Measurements from ENCODE around the gene CACNA1H.

The CACNA1H gene

DNA sequence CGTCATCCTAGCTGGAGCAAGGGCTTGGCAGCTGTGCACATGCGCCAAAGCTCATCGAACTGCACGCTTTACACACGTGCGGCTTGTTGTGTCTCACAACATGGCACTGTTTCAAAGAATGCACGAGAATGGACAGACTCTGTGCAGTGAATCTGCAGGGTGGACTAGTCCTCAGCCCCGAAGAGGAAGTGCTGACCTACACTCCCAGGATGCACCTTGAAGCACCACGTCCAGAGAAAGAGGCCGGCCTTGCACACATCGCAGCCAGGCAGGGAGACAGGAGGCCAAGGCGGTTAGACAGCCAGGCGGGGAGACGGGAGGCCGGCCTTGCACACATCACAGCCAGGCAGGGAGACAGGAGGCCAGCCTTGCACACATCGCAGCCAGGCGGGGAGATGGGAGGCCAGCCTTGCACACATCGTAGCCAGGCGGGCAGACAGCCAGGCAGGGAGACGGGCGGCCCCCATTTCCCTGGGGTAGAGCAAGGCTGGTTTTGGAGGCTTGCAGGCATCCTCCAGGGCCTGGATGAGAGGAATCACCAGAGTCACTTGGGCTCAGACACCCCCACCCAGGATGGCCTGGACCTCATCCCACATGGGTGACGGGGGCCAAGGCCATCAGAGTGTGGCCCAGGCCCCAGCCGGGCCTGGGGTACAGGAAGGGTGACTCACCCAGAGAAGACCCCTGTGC is 9.0 kb upstream of the CACNA1H start:
- TF ChIP-seq, protein P1, sequence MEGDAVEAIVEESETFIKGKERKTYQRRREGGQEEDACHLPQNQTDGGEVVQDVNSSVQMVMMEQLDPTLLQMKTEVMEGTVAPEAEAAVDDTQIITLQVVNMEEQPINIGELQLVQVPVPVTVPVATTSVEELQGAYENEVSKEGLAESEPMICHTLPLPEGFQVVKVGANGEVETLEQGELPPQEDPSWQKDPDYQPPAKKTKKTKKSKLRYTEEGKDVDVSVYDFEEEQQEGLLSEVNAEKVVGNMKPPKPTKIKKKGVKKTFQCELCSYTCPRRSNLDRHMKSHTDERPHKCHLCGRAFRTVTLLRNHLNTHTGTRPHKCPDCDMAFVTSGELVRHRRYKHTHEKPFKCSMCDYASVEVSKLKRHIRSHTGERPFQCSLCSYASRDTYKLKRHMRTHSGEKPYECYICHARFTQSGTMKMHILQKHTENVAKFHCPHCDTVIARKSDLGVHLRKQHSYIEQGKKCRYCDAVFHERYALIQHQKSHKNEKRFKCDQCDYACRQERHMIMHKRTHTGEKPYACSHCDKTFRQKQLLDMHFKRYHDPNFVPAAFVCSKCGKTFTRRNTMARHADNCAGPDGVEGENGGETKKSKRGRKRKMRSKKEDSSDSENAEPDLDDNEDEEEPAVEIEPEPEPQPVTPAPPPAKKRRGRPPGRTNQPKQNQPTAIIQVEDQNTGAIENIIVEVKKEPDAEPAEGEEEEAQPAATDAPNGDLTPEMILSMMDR (IDR thresholded peaks at IDR 0.05), result no peak
- Histone ChIP-seq H3K27ac (no peak overlapping the region), H3K4me3 (ENCODE audit: low read depth in 1 of 2, low read length in 1 of 2) (no peak overlapping the region), H3K9me3 (no peaks in the 10 kb centered on the region), H3K36me3 (no peaks in the 10 kb centered on the region), H3K27me3 (peaks cover 29% of the 10 kb centered on the region), H3K4me1 (ENCODE audit: control insufficient read depth in 1 of 2, insufficient read depth in 1 of 2, low read depth in 1 of 2, low read length in 1 of 2) (no peaks in the 10 kb centered on the region)

DNA sequence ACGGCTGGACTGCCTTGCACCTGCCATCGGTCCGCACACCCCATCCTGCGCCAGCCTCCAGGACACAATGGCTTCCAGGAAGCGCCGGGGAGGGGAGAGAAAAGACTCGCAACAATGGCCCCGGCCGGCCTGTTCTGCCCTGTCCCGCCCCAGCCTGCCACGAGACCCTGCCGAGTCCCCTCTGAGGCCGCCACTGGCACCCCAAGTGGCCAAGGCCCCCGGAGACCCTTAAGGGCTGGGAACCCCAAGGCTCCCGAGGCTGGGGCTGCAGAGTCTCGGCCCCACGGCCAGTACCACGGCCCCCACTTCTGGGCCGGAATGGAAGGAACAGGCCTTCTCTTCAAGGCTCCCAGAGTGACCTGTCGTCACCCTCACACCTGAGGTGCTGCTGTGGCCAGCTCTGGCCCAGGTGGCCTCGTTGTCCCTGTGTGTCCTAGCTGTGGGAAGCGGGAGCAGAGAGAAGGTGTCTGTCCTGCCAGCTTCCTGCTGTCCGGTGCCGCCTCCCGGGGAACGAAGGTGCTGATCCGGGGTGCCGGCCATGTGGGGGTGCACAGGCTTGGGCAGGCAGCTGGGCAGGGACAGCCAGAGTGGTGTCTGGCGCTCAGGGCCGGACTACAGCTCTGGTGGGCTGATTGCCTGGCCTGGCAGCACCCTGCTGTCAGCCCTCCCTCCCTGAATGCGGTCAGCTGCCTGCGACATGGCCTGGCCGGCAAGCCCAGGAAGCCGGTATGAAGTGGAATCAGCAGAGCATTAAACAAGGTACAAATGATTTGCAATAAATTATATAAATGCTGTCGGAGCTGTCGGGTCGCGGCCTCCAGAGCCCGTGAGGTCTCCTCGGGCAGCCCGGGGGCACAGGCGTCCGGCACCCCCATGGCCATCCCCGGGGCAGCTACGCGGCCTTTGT is 8.2 kb upstream of the CACNA1H start:
- Histone ChIP-seq H3K36me3 (no peaks in the 10 kb centered on the region), H3K4me3 (ENCODE audit: low read depth in 1 of 2, low read length in 1 of 2) (no peak overlapping the region), H3K27me3 (peaks cover 34% of the 10 kb centered on the region), H3K4me1 (ENCODE audit: control insufficient read depth in 1 of 2, insufficient read depth in 1 of 2, low read depth in 1 of 2, low read length in 1 of 2) (no peaks in the 10 kb centered on the region), H3K27ac (no peak overlapping the region), H3K9me3 (no peaks in the 10 kb centered on the region)
- TF ChIP-seq, protein P1 (IDR thresholded peaks at IDR 0.05), result no peak

DNA sequence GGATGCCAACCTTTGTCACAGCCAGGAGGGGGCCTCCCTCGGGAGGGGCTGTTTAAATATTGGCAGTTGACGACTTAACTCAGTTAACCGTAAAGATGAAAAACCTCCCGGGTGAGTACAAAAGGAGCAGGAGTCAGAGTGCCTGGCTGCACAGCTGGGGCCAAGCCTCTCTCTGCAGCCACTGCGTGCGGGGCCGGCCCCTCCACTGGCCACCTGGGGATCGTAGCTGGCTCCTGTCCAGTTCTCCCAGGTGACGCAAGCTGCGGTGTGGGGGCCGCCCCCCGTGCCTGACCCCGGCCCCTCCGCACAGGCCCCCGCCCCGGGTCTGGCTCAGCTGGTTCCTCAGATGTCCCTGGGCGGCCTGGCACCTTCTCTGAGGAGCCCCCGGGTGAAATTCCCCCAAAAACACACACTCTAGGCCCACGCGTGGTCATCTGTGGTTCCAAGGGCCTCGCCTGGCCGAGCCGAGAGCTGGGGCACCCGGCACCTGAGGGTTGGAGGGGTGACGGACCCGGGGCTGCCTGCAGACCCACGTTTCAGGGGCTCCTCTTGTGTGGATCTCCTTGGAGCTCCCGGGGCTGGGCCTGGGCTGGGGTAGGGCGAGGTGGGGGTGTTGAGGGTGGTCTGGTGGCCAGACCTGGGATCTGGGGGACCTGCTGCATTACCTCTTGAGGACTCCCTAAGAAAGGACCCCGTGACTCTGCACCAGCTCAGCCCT is 7.4 kb upstream of the CACNA1H start:
- peaks cover 38% of the 10 kb centered on the region for H3K27me3 ChIP-seq
- TF ChIP-seq, protein P1 (IDR thresholded peaks at IDR 0.05), result no peak
- H3K4me3 ChIP-seq (ENCODE audit: low read depth in 1 of 2, low read length in 1 of 2), result no peak overlapping the region
- no peaks in the 10 kb centered on the region for H3K36me3 ChIP-seq
- H3K27ac ChIP-seq, result no peak overlapping the region
- no peaks in the 10 kb centered on the region for H3K9me3 ChIP-seq
- H3K4me1 ChIP-seq (ENCODE audit: control insufficient read depth in 1 of 2, insufficient read depth in 1 of 2, low read depth in 1 of 2, low read length in 1 of 2), result no peaks in the 10 kb centered on the region

DNA sequence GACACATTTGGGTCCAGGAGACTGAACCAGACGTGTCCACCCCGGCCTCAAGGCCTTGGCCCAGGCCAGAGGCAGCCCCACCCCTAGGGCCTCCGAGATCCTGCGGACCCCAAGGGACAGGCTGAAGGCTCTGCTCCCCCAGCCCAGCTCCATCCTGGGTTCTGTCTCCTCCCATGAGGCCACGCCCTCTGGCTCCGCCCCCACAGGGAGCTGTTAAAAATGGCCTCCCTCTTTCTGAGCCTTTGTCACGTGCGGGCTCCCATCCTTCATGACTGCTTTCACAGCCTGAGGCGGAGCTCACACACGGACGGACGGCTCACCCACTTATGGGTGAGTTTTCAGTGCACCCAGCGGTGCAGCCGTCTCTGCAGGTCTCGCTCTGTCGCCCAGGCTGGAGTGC is 6.5 kb upstream of the CACNA1H start:
- no peaks in the 10 kb centered on the region for H3K9me3 ChIP-seq
- TF ChIP-seq, protein P1 (IDR thresholded peaks at IDR 0.05), result no peak
- no peak overlapping the region for H3K27ac ChIP-seq
- no peaks in the 10 kb centered on the region for H3K36me3 ChIP-seq
- H3K4me3 ChIP-seq (ENCODE audit: low read depth in 1 of 2, low read length in 1 of 2), result no peak overlapping the region
- H3K27me3 ChIP-seq, result peaks cover 47% of the 10 kb centered on the region
- no peaks in the 10 kb centered on the region for H3K4me1 ChIP-seq (ENCODE audit: control insufficient read depth in 1 of 2, insufficient read depth in 1 of 2, low read depth in 1 of 2, low read length in 1 of 2)

DNA sequence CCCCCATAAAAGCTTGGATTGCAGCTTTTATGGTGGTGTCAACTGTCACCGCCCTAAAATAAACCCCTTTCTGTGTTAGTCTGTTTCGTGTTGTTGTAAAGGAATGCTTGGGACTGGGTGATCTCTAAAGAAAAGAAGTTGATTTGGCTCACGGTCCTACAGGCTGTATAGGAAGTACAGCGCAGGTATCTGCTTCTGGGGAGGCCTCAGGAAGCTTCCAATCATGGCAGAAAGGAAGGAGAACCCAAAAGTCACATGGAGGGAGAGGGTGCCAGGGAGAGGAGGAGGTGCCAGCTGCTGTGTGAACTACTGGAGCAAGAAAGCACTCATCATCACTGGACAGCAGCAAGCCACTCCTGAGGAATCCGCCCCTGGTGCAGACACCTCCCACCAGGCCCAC is 5.9 kb upstream of the CACNA1H start:
- Histone ChIP-seq H3K4me1 (ENCODE audit: control insufficient read depth in 1 of 2, insufficient read depth in 1 of 2, low read depth in 1 of 2, low read length in 1 of 2) (no peaks in the 10 kb centered on the region), H3K27me3 (peaks cover 47% of the 10 kb centered on the region), H3K27ac (no peak overlapping the region), H3K9me3 (no peaks in the 10 kb centered on the region), H3K4me3 (ENCODE audit: low read depth in 1 of 2, low read length in 1 of 2) (no peak overlapping the region), H3K36me3 (no peaks in the 10 kb centered on the region)
- TF ChIP-seq, protein P1 (IDR thresholded peaks at IDR 0.05), result no peak

Measured in neutrophil (primary cell).